Measurements from ENCODE around the gene SUPT5H.
A peak's percentile ranks its signal among the peaks of the same experiment; 100 is the strongest.

Gene SUPT5H

DNA sequence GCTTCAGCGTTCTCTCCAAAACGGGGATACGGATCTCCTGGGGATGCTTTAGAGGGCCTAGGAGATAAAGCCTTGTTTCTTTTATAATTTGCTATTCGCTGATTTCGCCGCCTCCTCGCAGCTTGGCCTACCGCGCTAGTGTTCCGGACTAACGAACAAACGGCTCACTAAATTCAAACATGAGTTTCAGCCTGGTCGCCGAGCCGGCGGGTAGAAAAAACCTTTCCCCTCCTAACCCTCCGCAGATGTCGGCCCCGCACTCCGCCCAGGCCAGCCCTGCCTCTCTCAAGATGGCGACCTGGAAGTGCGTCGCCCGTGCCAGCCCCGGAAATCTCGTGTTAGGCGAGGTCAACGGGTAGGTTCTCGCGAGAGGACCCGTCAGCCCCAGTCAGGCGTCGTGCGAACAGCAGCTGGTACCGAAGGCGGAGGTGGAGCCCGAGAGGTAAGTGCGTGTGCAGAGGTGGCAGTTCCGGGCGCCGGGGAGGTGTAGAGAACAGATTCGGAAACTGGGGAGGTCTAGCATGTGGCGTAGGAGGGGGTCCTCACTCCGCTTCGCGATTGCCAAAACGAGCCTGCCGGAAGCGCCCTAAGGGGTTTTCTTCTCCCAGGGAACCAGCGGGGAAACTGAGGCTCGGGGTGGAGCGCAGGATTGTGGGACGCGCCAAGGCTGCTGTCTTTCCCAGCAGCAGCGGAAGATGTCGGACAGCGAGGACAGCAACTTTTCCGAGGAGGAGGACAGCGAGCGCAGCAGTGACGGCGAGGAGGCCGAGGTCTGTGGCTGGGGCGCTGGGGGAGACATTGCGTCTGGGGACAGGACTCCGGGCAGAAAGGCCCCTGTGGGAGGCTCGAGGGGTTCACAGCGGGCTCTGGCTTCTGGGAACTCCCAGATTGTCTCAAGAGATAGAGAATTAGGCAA is at the start of gene SUPT5H:
SUPT5H (plus strand) TSS at position 387 of the 916 bp plus-strand sequence; CDS start at position 696, 309 bp downstream.
- peak; percentile 96 for DNase-seq (ENCODE audit: low read depth, low spot score)

DNA sequence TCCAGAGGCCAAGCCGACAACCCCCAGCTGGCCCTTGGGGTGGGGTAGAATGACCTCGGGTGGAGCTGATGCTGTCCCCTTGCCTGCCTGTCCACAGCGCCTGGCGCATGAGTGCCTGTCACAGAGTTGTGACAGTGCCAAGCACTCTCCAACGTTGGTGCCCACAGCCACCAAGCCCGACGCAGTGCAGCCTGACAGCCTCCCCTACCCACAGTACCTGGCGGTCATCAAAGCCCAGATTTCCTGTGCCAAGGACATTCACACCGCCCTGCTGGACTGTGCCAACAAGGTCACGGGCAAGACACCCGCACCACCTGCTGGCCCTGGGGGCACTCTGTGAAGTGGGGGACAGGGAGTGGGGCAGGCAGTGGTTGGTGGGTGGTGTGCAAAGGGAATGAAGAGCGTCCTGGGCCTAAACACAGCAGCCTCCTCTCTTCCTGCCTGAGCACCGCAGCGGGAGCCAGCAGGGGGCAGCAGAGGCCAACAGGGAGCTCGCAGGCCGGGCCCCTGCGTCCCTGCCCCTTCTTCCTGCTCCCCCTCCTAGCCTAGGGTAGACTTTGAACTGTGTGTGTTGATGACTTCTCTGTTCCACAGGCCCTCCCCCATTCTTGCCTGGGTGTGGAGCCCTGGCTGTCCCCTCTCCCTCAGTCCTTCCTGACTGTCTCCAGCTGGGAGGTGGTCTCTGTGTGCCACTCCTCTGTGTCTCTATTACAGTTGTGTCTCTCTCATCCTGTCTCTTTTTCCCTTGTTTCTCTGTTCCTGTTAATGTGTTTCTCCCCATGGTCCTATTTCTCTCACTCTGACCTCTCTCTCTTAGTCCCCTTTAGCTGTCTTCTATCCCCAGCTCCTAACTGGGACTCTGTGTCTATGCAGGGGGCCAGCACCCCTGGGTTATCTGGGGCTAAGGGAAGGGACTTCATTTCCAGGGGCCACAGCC is 47.8 kb upstream of the SUPT5H start:
- peak; percentile 87 for DNase-seq (ENCODE audit: low read depth, low spot score)

DNA sequence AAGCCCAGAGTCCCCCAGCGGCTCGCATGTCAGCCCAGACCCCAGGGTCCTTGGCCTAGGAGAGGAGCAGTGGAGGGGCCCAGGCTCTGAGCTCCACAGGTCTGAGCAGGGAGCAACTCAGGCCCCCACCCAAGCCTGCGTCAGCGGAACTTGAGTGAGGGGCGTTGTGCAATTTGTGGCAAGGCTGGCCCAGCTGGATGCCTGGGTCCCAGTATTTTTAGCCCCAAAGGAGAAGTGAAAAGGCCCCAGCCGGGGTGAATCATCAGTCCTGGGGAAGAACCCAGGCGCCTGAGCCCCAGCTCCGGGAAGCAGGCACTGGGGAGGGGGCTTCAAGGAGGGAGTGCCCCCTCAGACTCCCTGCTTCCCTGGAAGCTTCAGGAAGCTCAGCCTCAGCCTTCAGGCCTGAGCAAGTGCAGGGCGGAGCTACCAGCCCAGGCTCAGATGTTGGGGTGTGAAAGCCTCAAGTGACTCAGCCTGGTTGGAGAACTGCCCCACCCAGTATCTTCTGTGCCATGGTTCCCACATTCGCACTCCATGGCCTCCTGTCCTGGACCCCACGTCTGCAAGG is 47.0 kb upstream of the SUPT5H start:
- DNase-seq (ENCODE audit: low read depth, low spot score): no peak

DNA sequence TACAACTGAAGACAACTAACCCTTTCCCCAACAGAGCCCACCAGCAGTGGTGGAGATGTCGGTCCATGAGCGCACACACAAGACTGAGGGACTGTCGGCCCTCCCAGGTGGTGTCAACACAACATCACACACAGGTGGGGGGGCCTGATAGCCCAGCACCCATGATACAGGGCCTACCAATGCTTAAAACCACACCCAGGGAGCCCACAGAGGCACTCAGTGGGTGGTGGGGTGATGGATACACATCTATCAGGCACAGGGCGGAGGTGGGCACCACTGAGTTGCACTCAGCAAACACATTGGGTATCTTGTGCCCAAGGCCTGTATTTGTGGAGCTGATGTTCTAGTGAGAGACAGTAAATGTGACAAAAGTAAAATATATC is 45.7 kb upstream of the SUPT5H start:
- DNase-seq (ENCODE audit: low read depth, low spot score): no peak

DNA sequence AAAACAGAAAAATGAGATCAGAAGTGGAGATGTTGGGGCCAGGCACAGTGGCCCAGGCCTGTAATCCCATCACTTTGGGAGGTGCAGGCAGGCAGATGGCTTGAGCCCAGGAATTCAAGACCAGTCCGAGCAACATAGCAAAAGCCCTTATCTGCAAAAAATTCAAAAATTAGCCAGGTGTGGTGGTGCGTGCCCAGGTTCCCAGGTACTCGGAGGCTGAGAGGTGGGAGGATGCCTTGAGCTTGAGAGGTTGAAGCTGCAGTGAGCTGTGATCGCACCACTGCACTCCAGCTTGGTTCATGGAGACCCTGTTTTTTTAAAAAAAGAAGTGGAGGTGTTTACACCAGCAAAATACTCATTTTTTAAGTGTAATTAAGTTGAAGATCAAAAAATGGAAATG is 45.3 kb upstream of the SUPT5H start:
- no peak for DNase-seq (ENCODE audit: low read depth, low spot score)

DNA sequence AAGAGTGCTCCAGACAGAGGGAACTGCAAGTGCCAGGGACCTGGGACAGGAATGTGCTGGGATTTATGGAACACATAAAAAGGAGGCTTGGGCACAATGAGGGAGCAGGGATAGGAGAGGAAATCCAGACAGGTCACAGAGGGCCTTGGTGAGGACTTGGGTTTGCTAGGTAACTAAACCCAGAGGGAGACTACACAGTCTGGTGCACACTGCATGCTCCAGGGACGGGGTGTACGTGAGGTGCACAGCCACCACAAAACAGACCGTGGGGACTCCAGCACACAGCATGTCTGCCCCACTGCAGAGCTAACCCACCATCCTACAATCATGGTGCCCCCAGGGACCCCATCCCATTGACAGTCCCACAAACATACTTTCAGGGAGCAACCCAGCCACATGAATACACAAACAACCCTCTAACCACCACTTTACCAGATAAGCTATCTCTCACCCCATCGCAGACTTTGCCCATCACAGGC is 44.3 kb upstream of the SUPT5H start:
- DNase-seq (ENCODE audit: low read depth, low spot score): no peak

DNA sequence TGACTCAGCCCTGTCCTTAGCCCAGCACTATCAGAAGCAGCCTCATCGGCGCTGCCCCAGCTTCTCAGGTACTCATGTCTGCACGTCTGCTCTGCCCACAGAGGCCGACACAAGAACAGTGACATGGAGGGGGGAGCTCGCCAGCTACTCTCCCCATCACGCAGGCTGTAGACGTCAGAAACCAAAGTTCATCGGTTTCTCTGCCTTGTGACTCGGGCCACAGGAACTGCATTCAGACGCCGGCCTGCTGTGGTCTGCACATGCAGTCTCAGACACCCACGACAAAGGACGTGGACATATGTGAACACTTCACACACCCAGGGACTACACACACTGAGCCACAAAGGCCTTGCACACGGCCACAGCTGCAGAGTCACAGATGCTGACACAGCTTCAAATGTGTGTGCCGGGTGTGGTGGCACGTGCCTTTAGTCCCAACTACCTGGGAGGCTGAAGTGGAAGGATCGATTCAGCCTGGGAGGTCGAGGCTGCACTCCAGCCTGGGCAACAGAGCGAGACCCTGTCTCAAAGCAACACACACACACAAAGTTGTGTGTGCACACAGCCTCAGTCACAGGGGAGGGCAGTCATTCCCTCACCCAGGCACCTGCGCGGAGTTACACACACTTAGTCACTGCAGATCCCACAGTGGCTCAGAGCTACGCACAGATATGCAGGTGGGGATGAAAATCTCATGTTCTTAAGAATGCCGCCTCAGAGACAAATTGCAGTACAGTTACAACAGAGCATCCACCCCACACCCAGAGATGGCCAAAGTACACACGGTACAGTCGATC is 43.6 kb upstream of the SUPT5H start:
- peak; percentile 65 for DNase-seq (ENCODE audit: low read depth, low spot score)

DNA sequence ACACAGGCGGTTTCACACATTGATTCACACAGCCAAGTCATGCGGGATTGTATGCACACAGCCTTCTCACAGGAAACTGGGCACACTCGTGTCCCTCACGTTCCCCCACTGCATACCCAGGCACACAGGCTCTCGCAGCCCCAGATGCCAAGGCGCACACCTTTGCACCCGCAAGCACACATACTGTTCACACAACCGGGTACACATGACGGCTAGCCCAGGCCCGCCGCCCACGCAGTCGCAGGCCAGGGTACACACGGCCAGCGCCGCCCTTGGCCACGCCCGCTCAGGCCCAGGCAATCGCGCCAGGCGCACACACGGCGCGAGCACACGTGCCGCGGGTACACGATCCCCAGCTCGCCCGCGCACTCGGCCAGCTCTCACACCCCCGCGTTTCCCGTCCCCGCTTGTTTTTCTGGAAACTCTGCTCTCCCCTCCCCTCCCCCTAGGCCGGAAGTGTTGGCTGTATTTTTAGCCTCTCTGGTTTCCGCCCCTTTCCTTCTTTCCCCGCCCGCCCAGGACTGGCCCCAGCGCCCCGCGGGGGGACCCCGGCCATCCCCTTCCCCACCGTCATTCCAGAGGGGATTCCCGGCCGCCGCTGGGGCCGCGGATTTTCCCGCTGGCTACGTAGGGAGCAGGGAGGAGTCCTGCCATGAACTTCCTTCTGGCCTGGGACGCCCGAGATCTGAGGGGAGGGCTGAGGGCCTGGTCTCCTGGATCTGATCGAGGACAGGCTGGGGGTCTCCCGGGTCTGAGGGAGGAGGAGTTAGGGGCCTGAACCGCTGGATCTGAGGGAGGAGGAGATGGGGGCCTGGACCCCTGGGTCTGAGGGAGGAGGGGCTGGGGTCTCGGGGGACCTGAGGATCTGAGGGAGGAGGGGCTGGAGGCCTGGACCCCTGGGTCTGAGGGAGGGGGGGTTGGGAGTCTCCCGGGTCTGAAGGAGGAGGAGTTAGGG is 42.8 kb upstream of the SUPT5H start:
- peak; percentile 73 for DNase-seq (ENCODE audit: low read depth, low spot score)

DNA sequence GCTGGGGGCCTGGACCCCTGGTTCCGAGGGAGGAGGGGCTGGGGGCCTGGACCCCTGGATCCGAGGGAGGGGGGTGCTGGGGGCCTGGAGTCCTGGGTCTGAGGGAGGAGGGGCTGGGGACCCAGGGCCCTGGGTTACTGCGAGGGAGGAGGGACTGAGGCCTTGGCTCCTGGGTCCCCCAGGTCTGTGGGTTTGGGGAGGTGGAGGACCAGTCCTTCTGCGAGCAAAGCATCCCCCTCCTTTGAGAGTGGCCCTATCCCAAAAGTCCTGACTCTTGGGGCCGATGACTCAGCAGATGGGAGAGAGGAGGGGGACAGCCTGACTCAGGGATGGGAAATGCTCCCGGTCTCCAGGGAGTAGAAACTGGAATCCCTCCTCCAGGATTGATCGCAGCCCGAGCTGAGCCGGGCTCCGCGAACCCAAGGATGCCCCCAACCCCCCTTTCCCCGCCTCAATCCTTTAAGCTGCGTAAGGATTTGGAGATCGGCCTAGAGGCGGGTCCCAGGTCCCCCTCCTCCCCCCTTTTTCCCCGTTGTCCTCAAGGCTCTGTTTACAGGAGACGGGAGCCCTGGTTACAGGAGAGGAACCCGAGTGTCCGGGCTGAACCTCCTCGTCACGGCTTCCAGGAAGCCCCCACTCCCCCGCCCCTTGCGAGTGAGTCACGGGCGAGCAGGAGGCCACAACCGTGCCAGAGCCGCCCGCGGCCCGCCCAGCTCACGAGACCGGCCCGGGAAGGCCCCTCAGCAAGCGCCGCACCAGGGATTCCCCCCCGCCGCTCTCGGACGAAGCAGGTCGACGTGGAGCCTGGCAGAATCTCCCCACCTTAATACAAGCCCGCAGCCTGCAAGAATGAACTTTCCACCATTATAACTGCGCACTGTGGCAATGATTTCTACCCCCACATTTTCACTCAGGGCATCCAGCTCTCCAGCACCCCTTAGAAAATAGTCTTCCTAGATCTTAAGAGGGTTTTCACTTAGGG is 41.8 kb upstream of the SUPT5H start:
- DNase-seq (ENCODE audit: low read depth, low spot score): peak; percentile 95

DNA sequence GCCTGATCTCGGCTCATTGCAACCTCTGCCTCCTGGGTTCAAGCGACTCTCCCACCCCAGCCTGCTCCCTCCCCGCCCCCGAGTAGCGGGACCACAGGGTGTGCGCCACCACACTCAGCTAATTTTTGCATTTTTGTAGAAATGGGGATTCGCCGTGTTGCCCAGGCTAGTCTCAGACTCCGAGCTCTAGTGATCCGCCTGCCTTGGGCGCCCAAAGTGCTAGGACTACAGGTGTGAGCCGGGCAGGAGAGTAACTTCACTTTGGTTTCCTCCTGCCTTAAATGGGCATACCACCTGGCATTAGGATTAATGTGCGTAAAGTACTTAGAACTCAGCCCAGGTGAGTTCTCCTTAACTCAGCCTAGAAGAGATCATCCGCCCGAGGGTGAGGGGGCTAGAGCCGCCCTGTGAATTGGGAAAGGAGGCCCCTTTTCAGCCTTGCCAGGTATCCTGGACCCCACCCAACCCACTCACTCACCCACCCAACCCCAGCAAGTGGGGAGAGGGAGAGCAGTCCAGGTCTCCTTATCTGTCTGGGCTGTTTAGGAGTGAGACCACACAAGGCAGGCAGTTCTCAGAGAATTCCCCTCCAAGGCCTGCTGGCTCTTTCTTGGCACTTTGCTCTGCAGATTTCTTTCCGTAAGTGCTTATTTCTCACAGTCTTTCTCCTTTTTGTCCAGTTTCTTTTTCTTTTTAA is 40.0 kb upstream of the SUPT5H start:
- no peak for DNase-seq (ENCODE audit: low read depth, low spot score)

DNA sequence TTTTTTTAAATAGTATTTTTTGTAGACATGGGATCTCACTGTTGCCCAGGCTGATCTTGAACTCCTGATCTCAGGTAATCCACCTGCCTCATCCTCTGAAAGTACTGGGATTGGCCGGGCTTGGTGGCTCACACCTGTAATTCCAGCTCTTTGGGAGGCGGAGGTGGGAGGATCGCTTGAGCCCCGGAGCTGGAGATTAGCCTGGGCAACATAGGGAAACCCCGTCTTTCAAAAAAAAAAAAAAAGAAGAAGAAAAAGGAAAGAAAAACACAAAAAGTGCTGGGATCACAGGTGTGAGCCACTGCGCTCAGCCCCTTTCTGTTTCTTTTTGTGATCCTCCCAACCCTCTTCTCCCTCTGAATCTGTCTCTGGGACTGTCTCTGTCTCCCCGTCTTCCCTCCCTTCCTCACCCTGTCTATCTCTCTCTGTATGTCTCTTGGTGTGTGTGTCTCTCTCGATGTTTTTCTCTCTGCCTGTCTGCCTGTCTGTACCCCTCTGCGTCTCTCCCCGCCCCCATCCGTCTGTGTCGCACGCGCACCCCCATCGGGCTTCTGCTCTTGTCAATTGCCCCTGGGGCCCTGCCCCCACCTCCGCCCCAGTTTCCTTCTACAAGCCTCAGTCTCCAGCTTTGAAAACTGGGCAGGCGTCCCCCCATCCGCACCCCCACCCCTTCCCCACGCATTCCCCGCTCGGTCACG is 39.3 kb upstream of the SUPT5H start:
- peak; percentile 75 for DNase-seq (ENCODE audit: low read depth, low spot score)

DNA sequence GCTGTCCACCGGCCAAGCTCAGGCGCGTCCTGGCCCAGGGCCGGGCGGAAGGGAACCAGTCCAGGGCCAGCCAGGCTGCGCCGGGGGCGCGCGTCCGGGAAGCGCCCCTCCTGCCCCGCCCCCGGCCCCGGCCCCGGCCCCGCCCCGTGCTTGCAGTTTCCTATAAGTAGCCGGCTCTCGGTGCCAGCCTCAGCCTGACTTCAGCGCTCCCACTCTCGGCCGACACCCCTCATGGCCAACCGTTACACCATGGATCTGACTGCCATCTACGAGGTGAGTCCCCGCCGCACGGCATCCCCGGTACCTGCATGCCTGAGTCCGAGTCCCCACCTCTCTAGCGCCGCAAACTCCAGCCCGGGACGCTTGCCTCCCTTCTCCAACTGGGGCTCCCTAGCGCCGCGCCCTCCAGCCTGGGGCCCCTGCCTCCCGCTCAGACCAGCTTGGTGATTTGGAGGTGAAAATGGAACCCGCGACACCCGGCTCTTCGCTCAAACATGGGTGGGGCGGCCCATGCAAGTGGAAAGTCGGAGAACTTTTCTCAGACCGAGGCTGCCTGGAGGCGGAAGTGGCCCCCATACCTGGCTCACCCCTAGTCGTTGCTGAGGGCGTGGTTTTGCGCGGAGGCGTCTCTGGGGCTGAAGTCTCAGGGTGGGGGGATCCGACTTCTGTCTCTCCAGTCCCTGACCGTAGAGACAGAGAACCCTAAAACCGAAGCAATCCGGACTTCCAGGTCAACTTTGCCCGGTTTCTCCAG is 38.5 kb upstream of the SUPT5H start, which contains the start of gene ZFP36:
ZFP36 (plus strand) TSS at position 192 of the 754 bp plus-strand sequence; CDS start at position 250, 58 bp downstream.
- peak; percentile 79 for DNase-seq (ENCODE audit: low read depth, low spot score)

DNA sequence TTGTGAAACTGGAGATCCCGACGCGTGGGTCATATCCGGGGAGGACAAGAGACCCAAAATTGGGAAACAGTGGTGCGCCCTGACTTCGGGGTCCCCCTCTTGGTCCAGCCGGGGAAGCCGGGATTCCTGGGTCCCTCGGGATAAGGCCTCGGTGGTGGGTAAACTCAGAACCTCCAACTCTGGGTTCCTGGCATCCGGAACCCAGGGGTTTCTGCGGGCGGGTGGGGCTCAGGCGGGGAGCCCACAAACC is 38.0 kb upstream of the SUPT5H start:
- peak; percentile 44 for DNase-seq (ENCODE audit: low read depth, low spot score)

DNA sequence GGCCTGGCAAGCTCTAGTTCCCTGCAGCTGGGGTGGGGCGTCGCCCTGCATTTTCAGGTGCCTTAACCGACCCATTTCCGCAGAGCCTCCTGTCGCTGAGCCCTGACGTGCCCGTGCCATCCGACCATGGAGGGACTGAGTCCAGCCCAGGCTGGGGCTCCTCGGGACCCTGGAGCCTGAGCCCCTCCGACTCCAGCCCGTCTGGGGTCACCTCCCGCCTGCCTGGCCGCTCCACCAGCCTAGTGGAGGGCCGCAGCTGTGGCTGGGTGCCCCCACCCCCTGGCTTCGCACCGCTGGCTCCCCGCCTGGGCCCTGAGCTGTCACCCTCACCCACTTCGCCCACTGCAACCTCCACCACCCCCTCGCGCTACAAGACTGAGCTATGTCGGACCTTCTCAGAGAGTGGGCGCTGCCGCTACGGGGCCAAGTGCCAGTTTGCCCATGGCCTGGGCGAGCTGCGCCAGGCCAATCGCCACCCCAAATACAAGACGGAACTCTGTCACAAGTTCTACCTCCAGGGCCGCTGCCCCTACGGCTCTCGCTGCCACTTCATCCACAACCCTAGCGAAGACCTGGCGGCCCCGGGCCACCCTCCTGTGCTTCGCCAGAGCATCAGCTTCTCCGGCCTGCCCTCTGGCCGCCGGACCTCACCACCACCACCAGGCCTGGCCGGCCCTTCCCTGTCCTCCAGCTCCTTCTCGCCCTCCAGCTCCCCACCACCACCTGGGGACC is 37.6 kb upstream of the SUPT5H start:
- no peak for DNase-seq (ENCODE audit: low read depth, low spot score)

DNA sequence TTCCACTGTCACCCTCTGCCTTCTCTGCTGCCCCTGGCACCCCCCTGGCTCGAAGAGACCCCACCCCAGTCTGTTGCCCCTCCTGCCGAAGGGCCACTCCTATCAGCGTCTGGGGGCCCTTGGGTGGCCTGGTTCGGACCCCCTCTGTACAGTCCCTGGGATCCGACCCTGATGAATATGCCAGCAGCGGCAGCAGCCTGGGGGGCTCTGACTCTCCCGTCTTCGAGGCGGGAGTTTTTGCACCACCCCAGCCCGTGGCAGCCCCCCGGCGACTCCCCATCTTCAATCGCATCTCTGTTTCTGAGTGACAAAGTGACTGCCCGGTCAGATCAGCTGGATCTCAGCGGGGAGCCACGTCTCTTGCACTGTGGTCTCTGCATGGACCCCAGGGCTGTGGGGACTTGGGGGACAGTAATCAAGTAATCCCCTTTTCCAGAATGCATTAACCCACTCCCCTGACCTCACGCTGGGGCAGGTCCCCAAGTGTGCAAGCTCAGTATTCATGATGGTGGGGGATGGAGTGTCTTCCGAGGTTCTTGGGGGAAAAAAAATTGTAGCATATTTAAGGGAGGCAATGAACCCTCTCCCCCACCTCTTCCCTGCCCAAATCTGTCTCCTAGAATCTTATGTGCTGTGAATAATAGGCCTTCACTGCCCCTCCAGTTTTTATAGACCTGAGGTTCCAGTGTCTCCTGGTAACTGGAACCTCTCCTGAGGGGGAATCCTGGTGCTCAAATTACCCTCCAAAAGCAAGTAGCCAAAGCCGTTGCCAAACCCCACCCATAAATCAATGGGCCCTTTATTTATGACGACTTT is 36.8 kb upstream of the SUPT5H start:
- no peak for DNase-seq (ENCODE audit: low read depth, low spot score)
